Muscle of leg (tissue), 11 donors: ENCODE measurements around the gene SESTD1. TPM values are rescaled to one million over a fixed set of nuclear protein-coding genes. Genes with fewer than 3 reads are reported as not detected.
A peak's percentile ranks its signal among the peaks of the same experiment; 100 is the strongest.

Experiments used
- DNase-seq: peaks from one replicate; pipeline ENCODE4 v3.0.0; 2013
- H3K27ac ChIP-seq: one replicate; pipeline ENCODE4 v1.5.1; 2013; ENCODE audit warnings: mild to moderate bottlenecking, low read length, control low read depth
- H3K27me3 ChIP-seq: one replicate; pipeline ENCODE4 v1.6.1; 2013; ENCODE audit warnings: low read length; ENCODE audit not compliant: control insufficient read depth, insufficient read depth
- H3K36me3 ChIP-seq: one replicate; pipeline ENCODE4 v1.6.1; 2013; ENCODE audit warnings: low read length; ENCODE audit not compliant: control insufficient read depth, insufficient read depth
- H3K4me1 ChIP-seq: one replicate; pipeline ENCODE4 v1.6.1; 2013; ENCODE audit warnings: low read length; ENCODE audit not compliant: control insufficient read depth, insufficient read depth
- H3K4me3 ChIP-seq: one replicate; pipeline ENCODE4 v1.5.1; 2013; ENCODE audit warnings: low read length, control low read depth
- H3K9me3 ChIP-seq: replicated peaks from 2 replicates; pipeline ENCODE4 v1.6.1; 2013; ENCODE audit warnings: low read depth, low read length; ENCODE audit not compliant: control insufficient read depth
- WGBS: methylation state at CpG from one replicate; pipeline ENCODE4 v1.1.5; 2013; ENCODE audit warnings: missing lambda C conversion rate; ENCODE audit not compliant: insufficient coverage; 5-methylcytosine and 5-hydroxymethylcytosine counted together
- polyA plus RNA-seq, 8 donors: library from polyadenylated mRNA; unstranded; fragments of 120-200 nt; gene quantifications; one replicate each; pipeline versions ENCODE4 v1.2.1 to v1.2.3, GENCODE V29; 2013; ENCODE audit warnings: inconsistent platforms in 1 of 8, low replicate concordance in 1 of 8; ENCODE audit not compliant: insufficient read length in 8 of 8, insufficient read depth in 1 of 8
- total RNA-seq: library from RNA; stranded (reverse); fragments of 120-200 nt; gene quantifications from one replicate; pipeline ENCODE4 v1.2.4, GENCODE V29; 2013

Gene SESTD1
- total and polyA plus RNA-seq, 9 donors: 14.3 to 41.1 (median 27.0) TPM

DNA sequence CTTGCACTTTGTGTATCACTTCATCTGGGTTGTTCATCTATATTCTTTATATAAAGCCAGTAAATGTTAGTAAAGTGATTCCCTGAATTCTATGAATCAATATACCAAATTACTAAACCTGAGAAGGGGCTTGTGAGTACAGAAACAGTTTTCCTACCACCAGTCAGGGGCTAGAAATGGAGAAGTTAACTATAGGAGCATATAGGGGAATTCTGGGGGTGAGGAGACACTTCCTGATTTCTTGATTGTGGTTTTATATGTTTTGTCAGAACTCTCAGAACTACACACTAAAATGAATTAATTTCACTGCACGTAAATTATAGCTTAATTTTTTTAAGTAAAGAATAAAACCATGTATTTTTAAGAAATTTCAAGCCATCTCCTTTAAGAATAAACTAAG is 93.7 kb downstream of the SESTD1 start:
- no peak for DNase-seq
- no peaks in the 10 kb centered on the region for H3K4me1 ChIP-seq
- H3K36me3 ChIP-seq: peaks cover 7% of the 10 kb centered on the region
- H3K4me3 ChIP-seq: no peak overlapping the region
- no peaks in the 10 kb centered on the region for H3K27me3 ChIP-seq
- WGBS: no CpG with 5 or more reads among the region's 1 CpG
- peaks cover 2% of the 10 kb centered on the region for H3K9me3 ChIP-seq
- H3K27ac ChIP-seq: no peak overlapping the region

DNA sequence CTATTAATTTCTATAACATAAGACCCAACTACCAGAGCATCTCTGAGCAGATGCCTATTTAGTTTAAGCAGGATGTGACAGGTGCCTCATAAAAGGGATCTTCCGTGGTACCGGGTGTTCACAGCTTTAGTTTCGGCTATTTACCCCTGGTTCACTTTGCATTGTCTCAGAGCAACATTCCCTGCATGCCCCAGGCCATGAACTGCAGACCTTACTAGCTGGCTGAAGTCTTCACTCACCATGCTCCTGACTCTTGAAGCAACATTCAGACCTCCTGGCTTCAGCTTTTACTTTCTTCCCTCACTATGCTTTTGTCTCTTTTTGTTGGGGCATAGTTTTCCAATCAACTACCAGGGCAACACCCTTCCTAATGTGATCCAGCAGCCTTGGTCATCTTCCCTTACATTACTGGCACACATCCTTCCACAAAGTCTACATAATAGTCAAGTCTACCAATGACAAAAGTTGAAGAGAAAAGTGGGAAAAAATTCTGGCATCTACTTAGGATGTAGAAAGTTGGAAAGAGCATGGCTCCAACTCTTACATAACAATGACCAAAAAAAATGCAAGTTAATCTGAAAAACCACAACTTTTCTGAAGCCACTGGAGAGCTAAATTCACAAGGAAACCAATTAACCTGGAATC is 99.2 kb downstream of the SESTD1 start:
- Histone ChIP-seq H3K9me3 (peaks cover 2% of the 10 kb centered on the region), H3K27me3 (no peaks in the 10 kb centered on the region), H3K36me3 (peaks cover 9% of the 10 kb centered on the region), H3K4me3 (no peak overlapping the region), H3K4me1 (no peaks in the 10 kb centered on the region), H3K27ac (no peak overlapping the region)
- 84% methylated on average over 3 of the region's 3 CpGs for WGBS
- DNase-seq: no peak

DNA sequence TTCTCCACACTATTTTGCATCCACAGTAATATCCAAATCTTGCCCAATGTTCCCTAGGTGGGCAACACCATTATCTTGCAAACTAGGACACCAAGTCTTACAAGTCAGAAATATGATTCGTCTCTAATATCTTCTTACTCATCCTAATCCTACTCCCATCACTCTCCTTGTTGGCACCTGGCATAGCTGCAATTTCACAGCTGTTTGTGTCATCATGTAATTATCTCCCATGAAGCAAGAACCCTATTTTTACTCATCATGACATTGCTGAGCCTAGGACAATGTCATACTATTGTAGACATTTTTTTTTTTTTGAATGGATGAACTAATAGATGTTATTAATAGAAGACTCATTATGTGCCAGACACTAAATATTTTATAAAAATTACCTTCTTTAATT is 123.4 kb downstream of the SESTD1 start:
- H3K9me3 ChIP-seq: no peaks in the 10 kb centered on the region
- H3K27me3 ChIP-seq: no peaks in the 10 kb centered on the region
- peak; percentile 15 for DNase-seq
- H3K4me3 ChIP-seq: no peak overlapping the region
- peaks cover 13% of the 10 kb centered on the region for H3K36me3 ChIP-seq
- H3K4me1 ChIP-seq: no peaks in the 10 kb centered on the region
- 100% methylated on average over 1 of the region's 1 CpG for WGBS
- H3K27ac ChIP-seq: no peak overlapping the region

DNA sequence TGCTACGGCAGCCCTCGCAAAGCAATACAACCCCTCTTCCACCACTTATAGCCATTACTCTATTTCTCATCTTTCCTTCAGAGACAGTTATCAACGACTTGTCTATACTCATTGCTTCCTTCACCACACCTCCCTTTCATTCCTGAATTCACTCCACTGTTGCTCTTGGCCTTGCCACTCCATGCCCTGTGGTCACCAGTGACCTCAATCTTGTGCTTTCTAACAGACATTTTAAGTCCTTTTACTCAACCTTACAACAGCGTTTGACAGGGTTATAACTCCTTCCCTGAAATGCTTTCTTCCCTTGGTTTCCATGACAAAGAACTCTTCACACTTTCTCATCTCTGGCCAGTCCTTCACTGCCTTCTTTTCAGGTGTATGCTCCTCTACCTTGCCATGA is 124.1 kb downstream of the SESTD1 start:
- no peak overlapping the region for H3K27ac ChIP-seq
- WGBS: 88% methylated on average over 4 of the region's 4 CpGs
- H3K27me3 ChIP-seq: no peaks in the 10 kb centered on the region
- no peak overlapping the region for H3K4me3 ChIP-seq
- H3K4me1 ChIP-seq: no peaks in the 10 kb centered on the region
- peaks cover 13% of the 10 kb centered on the region for H3K36me3 ChIP-seq
- no peak for DNase-seq
- no peaks in the 10 kb centered on the region for H3K9me3 ChIP-seq

DNA sequence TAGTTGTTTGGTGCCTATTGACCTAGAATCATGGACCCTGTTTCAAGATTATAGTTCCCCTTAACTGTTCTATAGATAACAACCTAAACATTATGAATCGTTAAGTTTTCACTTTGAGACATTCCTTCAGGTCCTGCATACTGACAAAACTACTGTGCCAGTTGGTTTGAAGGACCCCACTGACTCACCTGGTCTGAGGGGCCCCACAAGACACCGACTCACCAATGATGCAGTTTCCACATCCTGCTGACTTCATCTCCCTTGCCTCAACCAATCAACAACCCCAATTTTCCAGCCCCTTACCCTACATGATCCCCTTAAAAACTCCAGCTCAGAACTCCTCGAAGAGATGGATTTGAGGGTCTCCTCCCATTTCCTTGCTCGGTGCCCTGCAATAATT is 125.1 kb downstream of the SESTD1 start:
- no peak for DNase-seq
- Histone ChIP-seq H3K9me3 (no peaks in the 10 kb centered on the region), H3K4me1 (no peaks in the 10 kb centered on the region), H3K4me3 (no peak overlapping the region), H3K27ac (no peak overlapping the region), H3K27me3 (no peaks in the 10 kb centered on the region), H3K36me3 (peaks cover 13% of the 10 kb centered on the region)
- 93% methylated on average over 4 of the region's 4 CpGs for WGBS

DNA sequence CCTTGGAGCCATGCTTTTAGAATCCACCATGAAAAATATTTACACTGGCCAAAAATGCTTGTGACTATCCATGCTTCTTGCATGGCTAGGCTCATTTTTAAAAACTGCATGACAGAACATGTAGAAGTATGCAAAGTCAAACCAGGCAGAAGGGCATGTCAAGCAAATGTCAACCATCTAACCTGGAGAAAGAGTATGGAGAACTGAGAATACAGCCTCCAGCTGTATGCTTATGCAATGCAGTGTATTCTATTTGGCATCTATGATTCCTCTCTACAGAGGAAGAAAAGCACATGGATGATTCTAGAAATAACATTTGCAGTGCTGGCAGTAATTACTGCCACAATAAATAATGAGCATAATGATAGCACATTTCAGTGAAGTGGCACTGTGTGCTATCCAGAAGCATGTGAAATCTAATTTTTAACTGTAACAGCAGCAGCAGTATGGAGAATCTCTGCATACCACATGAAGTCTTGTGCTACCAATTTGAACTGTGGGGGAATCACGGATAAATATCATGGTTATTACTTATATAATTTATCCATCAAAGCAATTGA is 127.4 kb downstream of the SESTD1 start:
- Histone ChIP-seq H3K36me3 (peaks cover 13% of the 10 kb centered on the region), H3K4me1 (no peaks in the 10 kb centered on the region), H3K4me3 (no peak overlapping the region), H3K27ac (no peak overlapping the region), H3K9me3 (no peaks in the 10 kb centered on the region), H3K27me3 (no peaks in the 10 kb centered on the region)
- no CpG with 5 or more reads among the region's 1 CpG for WGBS
- DNase-seq: no peak

DNA sequence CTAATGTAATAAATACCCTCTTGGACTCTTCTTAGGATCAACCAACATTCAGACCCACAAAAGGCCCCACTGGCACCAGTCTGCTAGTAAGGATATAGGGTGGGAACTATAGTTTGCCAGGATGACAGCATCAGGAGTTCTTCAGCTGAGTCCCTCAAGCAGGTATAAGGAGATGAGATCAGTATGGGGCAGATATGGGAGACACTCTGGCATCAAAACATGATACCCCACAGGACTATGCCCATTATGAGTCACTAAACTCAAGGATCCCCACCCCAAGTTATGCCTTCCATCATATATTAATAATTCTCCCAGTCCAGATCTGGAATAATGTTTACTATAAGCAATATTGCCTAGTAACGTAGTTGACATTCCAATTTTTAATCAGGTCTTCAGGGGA is 131.6 kb downstream of the SESTD1 start:
- Histone ChIP-seq H3K27me3 (no peaks in the 10 kb centered on the region), H3K27ac (no peak overlapping the region), H3K9me3 (no peaks in the 10 kb centered on the region), H3K36me3 (no peaks in the 10 kb centered on the region), H3K4me1 (no peaks in the 10 kb centered on the region), H3K4me3 (no peak overlapping the region)
- no CpG with 5 or more reads among the region's 1 CpG for WGBS
- no peak for DNase-seq

DNA sequence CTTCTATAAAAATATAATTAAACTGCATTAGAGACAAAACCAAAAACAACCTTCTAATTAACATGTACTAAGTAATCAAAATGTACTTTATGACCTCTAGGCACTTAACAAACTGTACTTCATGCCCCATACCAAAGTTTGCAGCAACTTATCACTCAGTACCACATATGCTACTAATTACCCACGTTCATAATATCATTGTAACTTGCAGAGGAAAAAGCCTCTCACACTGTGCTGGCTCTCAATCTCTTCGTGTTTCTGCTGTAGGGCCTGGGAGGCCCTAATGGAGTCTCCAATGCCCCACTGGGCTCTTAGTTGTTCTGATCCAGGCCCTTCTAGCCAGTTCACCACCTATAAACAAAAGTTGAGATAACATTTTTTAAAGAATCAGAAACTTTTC is 132.6 kb downstream of the SESTD1 start:
- H3K4me1 ChIP-seq: no peaks in the 10 kb centered on the region
- DNase-seq: no peak
- WGBS: 40% methylated on average over 2 of the region's 2 CpGs
- H3K9me3 ChIP-seq: no peaks in the 10 kb centered on the region
- no peaks in the 10 kb centered on the region for H3K27me3 ChIP-seq
- H3K27ac ChIP-seq: no peak overlapping the region
- H3K36me3 ChIP-seq: peaks cover 2% of the 10 kb centered on the region
- H3K4me3 ChIP-seq: no peak overlapping the region

DNA sequence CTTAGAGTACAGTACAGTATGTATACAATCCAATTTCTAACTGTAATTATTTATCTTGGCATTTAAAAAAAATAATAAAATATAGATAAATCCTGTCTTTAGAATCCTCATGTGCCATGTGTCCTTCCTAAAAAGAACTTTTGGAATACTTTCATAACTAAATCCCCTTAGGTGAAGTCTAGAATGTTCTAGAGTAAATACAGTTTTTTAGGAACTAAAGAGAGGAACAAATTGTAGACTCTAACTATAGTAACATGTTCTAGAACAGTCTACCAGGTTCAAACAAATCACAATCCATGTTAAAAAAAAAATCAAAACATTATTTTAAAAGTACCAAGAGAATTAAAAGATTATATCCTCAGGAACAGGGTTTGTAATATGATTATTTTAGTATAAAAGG is 134.1 kb downstream of the SESTD1 start:
- H3K36me3 ChIP-seq: peaks cover 2% of the 10 kb centered on the region
- DNase-seq: no peak
- H3K9me3 ChIP-seq: no peaks in the 10 kb centered on the region
- no peaks in the 10 kb centered on the region for H3K27me3 ChIP-seq
- H3K27ac ChIP-seq: no peak overlapping the region
- H3K4me1 ChIP-seq: no peaks in the 10 kb centered on the region
- H3K4me3 ChIP-seq: no peak overlapping the region

DNA sequence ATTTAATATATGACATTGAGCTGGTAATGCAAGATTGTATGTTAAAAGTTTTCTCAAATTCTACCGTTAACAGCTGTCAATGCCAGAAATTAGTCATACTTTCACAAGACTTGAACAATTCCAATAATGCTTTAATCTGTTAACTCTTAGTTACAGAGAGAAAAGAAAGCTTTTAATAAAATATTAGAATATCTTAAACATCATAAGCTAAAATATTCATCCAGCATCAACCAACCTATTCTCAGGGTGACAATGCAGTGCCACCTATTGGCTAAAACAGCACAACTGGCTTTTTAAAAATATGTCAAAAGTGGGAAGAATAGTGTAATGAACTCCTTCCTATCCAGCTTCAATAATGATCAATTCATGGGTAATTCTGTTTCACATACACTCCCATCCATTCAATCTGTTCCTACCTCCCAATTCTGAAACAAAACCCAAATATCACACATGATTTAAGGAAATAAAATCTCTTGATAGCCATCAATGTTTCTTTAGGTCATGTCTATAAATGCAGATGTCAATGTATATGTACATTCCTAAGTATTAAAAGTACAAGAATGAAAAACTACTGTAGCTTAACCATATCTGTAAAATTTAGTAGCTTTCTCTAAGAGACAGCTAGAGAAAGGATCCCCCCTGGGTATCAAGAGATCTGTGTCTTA is 134.9 kb downstream of the SESTD1 start:
- Histone ChIP-seq H3K36me3 (peaks cover 4% of the 10 kb centered on the region), H3K4me1 (no peaks in the 10 kb centered on the region), H3K27ac (no peak overlapping the region), H3K4me3 (no peak overlapping the region), H3K9me3 (no peaks in the 10 kb centered on the region), H3K27me3 (no peaks in the 10 kb centered on the region)
- WGBS: no CpG with 5 or more reads among the region's 1 CpG
- peak; percentile 23 for DNase-seq
